PC-3 (cell line): ENCODE measurements around the gene MPHOSPH9.

Experiments
- CTCF ChIP-seq: fragments of 300-600 bp; sonication (generic); conservative IDR thresholded peaks from 2 replicates; pipeline ENCODE4 v1.5.1; 2017; ENCODE audit warnings: antibody characterized with exemption, low read depth, mild to moderate bottlenecking, low read length
- EZH2 ChIP-seq: fragments of 300-600 bp; sonication (generic); IDR thresholded peaks from one replicate; pipeline ENCODE4 v1.6.1; 2017; ENCODE audit warnings: antibody characterized with exemption, mild to moderate bottlenecking, low read length; ENCODE audit not compliant: unreplicated experiment
- EZH2phosphoT487 ChIP-seq: fragments of 300-600 bp; sonication (generic); IDR thresholded peaks from 2 replicates; pipeline ENCODE4 v1.6.1; 2018; ENCODE audit warnings: mild to moderate bottlenecking, antibody characterized with exemption, low read length, borderline replicate concordance

- TF ChIP-seq EZH2phosphoT487 (no peak), CTCF (no peak), EZH2 (no peak)
These were observed 92.8 kb downstream of the MPHOSPH9 start for GRCh38 chr12:123139926-123140675.
